GM18867 (cell line): ENCODE results near the gene ACACA.

Source experiments
- ATAC-seq: cut with Tn5 transposase; IDR thresholded peaks from one replicate; pipeline ENCODE4 v1.9.1; 2021; ENCODE audit warnings: mild to moderate bottlenecking, moderate library complexity; ENCODE audit not compliant: unreplicated experiment

ACACA gene

DNA sequence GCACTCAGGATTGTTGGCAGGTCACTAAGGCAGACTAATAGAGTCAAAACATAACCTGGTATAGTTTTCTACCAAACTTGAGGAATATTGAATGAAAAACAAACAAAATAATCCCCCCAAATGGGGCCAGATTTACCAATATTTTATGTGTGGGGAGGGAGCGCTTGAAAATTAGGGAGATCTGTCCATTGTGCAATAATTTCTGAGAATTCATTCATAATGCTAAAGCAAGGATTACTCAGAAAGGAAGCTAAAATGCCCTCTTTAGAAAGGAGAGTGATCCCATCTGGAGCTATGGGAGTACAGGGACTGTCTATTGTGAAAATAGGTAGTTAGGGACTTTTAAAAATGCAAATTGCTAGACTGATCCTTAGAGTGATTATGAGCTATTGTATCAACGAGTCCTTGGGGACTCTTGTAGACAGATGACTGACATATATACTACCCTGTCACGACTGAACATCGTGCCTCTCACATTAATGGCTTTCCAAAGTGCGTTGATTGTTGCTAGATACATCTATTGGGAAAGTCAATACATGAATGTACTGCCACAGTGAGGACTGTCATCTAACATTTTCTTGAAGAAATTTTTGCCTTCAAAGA, 264.2 kb downstream of the ACACA start:
- ATAC-seq, result no peak

DNA sequence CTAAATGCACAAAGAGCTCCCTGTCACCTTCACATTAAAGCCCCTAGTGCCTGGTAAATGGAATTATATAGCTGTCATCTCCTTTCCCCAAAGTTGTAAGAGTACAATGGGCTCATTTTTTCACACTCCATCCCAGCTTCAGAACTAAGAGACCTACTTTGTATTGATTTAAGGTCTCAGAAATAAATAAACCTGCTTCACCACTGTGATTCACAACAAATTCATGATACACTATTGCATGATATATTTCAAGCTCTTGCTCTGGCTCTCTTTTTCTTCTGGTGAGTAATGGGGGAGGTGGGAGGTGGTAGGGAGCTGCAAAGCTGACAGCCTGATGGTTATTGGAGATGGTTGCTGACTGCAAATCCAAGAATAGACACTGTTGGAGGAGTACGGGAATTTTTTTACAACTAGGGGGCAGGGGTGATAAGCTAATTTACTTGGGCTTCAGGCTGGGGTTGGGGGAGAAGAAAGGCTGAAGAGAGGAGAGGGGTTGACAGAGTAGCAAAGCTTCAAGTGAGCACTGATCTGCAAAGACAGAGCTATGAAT, 268.0 kb downstream of the ACACA start:
- no peak for ATAC-seq

DNA sequence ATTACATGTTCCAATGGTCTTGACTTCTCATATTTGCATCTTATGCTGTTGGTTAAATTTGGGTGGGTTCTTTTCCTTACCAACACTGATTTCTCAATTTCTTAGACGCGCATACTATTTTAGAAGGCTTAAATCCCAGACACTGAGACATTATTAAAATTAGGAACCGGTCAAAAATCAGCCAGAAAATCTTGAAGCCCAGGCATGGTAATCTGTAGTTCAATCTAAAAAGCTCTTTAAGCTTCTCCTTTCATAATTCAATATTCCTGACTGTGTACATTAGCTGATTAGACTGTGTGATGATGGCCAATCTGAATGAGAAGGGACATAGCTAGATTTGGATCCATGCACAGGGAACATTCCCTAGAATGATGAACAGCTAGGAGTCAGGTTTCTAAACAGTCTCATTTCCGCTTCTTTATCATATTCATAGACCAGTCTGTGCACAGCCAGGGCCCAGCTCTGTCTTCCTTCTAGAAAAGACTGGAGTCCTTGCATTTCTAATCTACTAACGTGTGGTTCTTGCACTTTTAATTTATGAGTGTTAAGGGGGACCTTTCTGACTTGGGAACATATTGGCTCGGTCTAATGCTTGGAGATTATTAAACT, 268.6 kb downstream of the ACACA start:
- ATAC-seq, result no peak

DNA sequence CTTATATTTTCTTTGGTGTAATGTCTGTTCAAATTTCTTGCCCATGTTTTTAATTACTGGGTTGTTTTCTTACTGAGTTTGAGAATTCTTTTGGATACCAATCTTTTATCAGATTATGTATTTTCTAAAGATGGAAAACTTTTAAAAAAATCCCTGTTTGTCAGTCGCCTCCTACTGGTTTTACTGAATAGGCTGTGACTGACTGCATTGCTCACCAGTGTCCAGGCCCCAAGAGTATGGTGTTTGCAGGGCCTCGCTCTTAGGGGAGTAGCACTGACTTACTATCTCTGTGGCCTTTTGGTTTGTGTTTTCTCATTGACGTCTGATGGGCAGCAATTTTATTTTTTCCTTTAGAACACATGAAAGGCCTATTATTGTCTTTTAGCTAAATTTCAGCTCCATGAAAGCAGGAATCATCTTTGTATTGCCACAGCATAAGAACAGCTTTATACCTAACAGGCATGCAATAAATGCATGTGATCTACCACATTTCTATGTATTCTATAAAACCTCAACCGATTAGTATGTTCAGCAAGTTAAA, 269.5 kb downstream of the ACACA start:
- ATAC-seq, result no peak

GRCh38 chr17:37135576-37135975, 271.1 kb downstream of the ACACA start:
- no peak for ATAC-seq

GRCh38 chr17:37134050-37134449, 272.6 kb downstream of the ACACA start:
- no peak for ATAC-seq

DNA sequence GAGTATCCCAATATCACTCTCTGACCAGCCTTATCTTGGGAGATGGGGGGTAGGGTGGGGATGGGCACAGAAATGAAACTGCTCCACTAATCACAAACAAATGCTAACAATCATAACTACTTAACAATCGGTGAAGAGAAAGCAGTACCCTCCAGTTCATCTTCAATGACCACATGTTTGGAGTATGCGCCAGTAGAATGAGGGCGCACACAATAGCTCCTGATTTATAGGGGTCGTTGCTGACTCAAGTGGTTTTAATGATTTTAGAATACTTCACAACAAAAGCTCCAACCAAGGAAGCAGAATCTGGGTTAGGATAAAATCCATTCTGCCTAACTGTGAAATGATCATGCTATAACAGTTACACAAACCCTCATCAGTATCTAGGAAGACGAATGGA, 273.5 kb downstream of the ACACA start:
- ATAC-seq, result no peak

GRCh38 chr17:37131669-37132611, 274.7 kb downstream of the ACACA start:
- no peak for ATAC-seq

DNA sequence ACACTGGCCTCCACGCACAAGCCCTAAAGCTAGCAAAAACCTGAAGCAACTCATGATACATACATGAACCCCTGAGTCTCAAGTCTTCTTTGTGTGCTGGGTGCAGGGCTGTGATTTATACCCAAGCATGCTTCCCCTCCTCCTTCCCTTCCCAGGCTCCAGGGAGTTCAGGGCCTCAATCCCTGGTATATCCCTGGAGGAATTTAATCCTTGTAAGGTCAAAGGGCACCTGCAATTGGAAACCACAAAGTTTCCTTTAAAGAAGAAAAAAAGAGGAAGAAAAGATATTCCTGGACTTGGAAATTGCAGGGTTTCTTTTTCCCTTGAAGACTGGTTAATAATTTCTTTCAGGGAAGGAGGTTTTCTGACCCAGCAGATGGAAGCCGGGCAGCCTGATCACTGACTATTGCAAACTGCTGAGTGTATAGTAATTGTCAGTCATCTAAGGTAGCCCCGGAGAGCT, 275.6 kb downstream of the ACACA start:
- ATAC-seq, result no peak

DNA sequence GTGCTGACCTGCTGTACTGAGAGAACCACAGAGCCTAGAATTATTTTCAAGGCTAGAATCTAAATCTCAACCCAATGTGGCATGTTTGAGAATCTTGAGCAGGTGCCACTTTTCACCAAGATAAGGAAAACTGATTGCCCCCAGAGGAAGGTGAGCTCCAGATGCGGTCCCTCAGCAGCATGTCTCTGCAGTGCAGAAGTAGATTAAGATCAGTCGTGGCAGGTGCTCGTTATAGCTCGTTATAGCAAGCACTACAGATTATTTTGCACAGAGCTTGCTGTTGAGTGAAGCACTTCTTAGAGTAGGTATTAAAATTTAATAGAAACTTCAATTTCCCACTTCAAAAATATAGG, 281.8 kb downstream of the ACACA start:
- no peak for ATAC-seq

DNA sequence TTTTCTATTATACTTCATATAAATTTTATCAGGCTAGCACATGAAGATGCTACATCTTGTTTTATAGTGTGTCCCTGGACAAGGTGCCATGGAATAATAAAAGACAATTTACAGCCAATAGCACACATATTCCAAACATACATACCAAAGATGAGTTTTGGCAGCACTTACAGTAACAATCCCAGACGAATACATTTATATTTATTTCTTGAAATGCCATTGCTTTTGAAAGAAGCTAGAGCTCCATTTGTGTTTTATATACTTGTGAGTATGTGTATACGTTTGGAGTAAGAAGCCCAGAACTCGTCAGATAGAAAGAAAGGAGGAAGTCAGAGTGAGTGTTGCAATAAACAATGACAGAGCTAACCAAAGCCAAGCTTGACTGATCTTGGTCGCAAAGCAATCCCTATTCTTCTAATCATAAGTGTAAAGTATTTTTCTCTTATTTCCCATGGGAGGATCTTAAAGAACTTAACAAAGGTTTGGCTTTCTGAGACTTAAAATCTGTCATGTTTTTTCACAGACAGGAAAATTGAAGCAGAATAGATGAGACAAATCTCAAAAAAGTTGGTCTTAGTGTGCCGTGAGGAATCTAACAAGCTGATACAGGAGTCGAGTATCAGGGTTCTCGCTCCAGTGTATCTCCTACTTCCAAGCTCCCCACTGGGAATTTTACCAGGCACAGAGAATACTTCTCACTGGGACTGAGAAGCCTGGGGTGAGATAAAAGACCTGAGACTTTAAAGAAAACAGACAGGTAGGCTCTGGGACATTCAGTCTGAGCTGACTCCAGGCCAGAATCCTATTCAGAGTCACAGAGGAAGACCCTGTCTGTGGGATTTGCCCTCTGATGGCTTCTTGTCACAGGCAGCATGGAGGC, 282.5 kb downstream of the ACACA start:
- no peak for ATAC-seq

GRCh38 chr17:37123386-37123785, 283.2 kb downstream of the ACACA start:
- no peak for ATAC-seq

GRCh38 chr17:37121616-37122015, 285.0 kb downstream of the ACACA start:
- no peak for ATAC-seq

DNA sequence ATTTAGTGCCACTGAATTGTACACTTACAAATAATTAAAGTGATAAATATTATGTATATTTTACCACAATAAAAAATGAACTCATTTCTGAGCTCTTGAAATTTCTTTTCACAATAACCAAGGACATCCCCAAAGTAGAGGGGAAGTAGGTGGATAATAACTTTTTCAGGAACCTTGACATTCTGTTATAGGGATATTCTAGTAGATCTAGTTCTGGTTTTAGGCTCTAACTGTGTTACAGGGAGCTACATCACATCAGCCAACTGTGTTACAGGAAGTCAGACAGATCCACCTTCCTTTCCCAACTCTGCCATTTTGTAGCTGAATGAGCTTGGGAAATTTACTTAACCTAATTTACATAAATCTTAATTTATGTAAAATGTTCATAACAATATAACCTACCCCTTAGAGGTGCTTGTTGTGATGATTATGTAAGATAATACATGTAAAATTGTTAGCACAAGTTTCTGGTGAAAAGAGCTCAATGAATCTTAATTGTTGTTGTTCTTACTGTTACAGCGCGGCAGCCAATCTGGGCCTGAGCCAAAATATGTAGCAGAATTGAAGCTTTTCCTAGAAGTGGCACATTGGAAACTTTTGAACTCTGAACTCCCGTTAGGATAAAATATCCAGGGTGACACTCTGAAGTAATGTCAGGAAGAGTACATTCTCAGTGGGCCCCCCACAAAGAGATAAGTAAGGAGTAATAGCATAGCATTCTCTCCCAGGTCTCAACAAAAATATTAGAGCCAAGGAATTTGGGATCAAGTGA, 288.1 kb downstream of the ACACA start:
- ATAC-seq, result no peak

GRCh38 chr17:37117373-37118142, 289.1 kb downstream of the ACACA start:
- ATAC-seq, result no peak

- no peak for ATAC-seq
Observed at GRCh38 chr17:37116671-37117185, 289.9 kb downstream of the ACACA start.

- no peak for ATAC-seq
Observed at GRCh38 chr17:37111329-37111728, 295.3 kb downstream of the ACACA start.

DNA sequence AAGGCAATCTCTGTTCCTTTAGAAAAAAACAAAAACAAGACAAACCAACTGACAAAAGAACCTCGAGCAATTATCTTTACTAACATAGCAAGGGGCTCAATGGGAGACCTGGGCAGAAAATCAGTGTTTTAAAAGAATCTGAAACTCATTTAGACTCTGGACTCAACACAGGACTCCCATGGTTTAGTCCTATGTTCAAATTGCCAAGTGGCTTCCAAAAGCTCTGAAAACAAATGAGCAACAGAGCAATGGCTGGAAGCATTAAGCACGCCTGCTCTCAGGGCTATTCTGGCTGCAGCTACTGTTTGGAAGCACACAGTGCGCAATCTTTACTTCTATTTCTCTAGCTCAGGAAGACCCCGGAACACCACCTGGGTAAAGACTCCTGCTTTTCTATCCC, 295.9 kb downstream of the ACACA start:
- ATAC-seq, result no peak
